Ascending aorta (tissue), 2 donors: ENCODE measurements around the gene CHPF2. TPM values are rescaled to one million over a fixed set of nuclear protein-coding genes. Genes with fewer than 3 reads are reported as not detected.
A peak's percentile ranks its signal among the peaks of the same experiment; 100 is the strongest.

Experiments used
- DNase-seq, 2 donors: peaks; one replicate each; pipeline ENCODE4 v3.0.0-alpha.2; 2019; ENCODE audit warnings: low spot score in 2 of 2
- H3K27ac ChIP-seq, 2 donors: fragments of 200-600 bp; sonication (generic); one replicate each; pipeline ENCODE4 v1.5.1; 2016 to 2017; ENCODE audit warnings: mild to moderate bottlenecking in 1 of 2
- H3K27me3 ChIP-seq: fragments of 200-600 bp; sonication (generic); one replicate; pipeline ENCODE4 v1.5.1; 2017
- H3K36me3 ChIP-seq, 2 donors: fragments of 200-600 bp; sonication (generic); one replicate each; pipeline ENCODE4 v1.5.1; 2016
- H3K4me1 ChIP-seq, 2 donors: fragments of 200-600 bp; sonication (generic); one replicate each; pipeline ENCODE4 v1.5.1; 2016 to 2017; ENCODE audit warnings: mild to moderate bottlenecking in 1 of 2
- H3K4me3 ChIP-seq, 2 donors: fragments of 200-600 bp; sonication (generic); one replicate each; pipeline ENCODE4 v1.5.1; 2016 to 2017; ENCODE audit warnings: mild to moderate bottlenecking in 1 of 2
- H3K9me3 ChIP-seq, 2 donors: fragments of 200-600 bp; sonication (generic); one replicate each; pipeline ENCODE4 v1.5.1; 2016
- intact Hi-C: fragments of 100-400 bp; cut with DNase I; formaldehyde crosslinking; loops from one replicate; pipeline ENCODE4 v1.15.1; 2023
- total RNA-seq: library from RNA; depleted of rRNA; stranded (reverse); fragments of >200 nt; gene quantifications from one replicate; pipeline ENCODE4 v1.1.0, GENCODE V29; 2016
- TF ChIP-seq, protein P1 (sequence below), 3 experiments: fragments of 200-600 bp in 2 of 3; fragments of 450-650 bp in 1 of 3; sonication (generic) in 2 of 3; IDR thresholded peaks; one replicate each; pipeline ENCODE4 v1.5.1; 2016 to 2019; ENCODE audit warnings: antibody characterized with exemption in 3 of 3, mild to moderate bottlenecking in 1 of 3, moderate library complexity in 1 of 3

Gene CHPF2
- total RNA-seq, 1 donor from 2014 or later = 40.3 TPM

DNA sequence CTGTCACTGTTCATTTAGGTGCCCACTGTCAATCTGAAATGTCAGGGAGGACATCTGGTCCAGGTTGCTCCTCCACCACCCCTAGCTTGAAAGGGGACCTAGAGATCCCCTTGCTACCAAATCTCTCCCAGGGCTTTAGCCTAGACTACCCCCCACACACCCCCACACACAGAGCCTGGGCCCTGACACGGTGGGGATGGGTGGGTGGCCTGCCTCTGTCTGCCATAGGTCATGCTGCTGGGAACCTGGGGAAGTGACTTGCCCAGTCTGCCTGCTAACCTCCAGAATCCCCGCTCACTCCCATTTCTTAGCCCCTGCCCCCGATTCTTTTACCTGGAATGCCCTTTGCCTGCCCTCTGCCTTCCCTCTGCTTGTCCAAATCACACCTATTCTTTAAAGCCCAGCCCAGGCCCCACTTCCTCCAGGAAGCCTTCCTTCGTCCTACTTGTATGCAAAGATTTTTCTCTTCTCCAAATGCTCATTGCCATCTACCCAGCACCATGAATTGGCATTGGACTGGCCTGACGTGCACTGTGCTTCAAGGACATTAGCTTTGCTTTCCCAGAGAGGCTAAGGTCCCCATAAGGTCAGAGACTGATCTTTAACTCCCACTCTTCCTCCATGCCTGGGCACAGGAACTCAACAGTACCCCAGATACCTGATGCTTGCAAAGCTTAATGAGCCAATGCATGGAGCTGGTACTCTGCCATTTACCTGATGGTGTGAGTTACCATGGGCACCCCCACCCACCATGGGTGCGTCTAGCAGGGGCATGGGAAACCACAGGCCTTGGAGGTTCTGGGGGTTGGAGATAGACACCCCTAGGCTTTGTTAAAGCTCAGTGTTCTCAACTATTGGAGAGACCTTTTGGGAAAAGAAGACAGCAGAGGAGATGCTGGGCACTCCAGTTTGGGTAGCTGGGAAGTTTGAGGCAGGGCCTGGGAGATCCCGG, 18.2 kb downstream of the CHPF2 start:
- H3K27ac ChIP-seq = peak overlapping the region; percentile 95 to 99
- H3K4me3 ChIP-seq = peak overlapping the region; percentile 74 to 87
- H3K4me1 ChIP-seq = peaks cover 28 to 51% of the 10 kb centered on the region in 2 donors

DNA sequence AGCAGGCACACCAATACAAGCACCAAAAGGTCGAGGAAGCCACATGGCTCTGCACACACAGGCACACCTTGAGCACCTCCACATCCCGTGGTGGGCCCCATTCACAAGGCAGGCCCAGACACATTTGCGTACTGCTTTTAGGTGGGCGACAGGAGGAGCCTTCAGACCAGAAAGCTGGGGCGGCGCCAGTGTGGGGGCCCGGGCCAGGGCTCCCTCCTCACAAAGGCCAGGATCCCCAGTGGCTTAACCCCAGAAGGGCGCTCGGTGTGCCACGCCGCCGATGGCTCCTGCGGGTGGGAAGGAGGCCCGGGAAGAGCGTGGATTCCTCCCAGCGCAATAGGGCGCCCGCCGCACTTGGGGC, 19.0 kb downstream of the CHPF2 start:
- TF ChIP-seq, protein P1, sequence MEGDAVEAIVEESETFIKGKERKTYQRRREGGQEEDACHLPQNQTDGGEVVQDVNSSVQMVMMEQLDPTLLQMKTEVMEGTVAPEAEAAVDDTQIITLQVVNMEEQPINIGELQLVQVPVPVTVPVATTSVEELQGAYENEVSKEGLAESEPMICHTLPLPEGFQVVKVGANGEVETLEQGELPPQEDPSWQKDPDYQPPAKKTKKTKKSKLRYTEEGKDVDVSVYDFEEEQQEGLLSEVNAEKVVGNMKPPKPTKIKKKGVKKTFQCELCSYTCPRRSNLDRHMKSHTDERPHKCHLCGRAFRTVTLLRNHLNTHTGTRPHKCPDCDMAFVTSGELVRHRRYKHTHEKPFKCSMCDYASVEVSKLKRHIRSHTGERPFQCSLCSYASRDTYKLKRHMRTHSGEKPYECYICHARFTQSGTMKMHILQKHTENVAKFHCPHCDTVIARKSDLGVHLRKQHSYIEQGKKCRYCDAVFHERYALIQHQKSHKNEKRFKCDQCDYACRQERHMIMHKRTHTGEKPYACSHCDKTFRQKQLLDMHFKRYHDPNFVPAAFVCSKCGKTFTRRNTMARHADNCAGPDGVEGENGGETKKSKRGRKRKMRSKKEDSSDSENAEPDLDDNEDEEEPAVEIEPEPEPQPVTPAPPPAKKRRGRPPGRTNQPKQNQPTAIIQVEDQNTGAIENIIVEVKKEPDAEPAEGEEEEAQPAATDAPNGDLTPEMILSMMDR (IDR thresholded peaks at IDR 0.05) = no peak
- peak overlapping the region; percentile 74 to 87 for H3K4me3 ChIP-seq
- peak overlapping the region; percentile 95 to 99 for H3K27ac ChIP-seq
- H3K27me3 ChIP-seq = no peaks in the 10 kb centered on the region
- DNase-seq = peak in 1 of 2 donors; percentile 65
- intact Hi-C loops = loop anchor here (1.0 to 2.0 kb wide), 2 partner anchors 21 to 24 kb away; partner anchors contain the start of gene ABCF2
- no peaks in the 10 kb centered on the region for H3K9me3 ChIP-seq
- H3K36me3 ChIP-seq = no peaks in the 10 kb centered on the region
- peaks cover 22 to 44% of the 10 kb centered on the region in 2 donors for H3K4me1 ChIP-seq

More for the DNA sequence above, 18.2 kb downstream of the CHPF2 start:
- intact Hi-C loops = loop anchor here (1.0 to 2.0 kb wide), 2 partner anchors 22 to 23 kb away; partner anchors contain the start of gene ABCF2
- TF ChIP-seq, protein P1 (IDR thresholded peaks at IDR 0.05) = no peak
- Histone ChIP-seq H3K9me3 (no peaks in the 10 kb centered on the region), H3K27me3 (no peaks in the 10 kb centered on the region), H3K36me3 (no peaks in the 10 kb centered on the region)
- no peak for DNase-seq

DNA sequence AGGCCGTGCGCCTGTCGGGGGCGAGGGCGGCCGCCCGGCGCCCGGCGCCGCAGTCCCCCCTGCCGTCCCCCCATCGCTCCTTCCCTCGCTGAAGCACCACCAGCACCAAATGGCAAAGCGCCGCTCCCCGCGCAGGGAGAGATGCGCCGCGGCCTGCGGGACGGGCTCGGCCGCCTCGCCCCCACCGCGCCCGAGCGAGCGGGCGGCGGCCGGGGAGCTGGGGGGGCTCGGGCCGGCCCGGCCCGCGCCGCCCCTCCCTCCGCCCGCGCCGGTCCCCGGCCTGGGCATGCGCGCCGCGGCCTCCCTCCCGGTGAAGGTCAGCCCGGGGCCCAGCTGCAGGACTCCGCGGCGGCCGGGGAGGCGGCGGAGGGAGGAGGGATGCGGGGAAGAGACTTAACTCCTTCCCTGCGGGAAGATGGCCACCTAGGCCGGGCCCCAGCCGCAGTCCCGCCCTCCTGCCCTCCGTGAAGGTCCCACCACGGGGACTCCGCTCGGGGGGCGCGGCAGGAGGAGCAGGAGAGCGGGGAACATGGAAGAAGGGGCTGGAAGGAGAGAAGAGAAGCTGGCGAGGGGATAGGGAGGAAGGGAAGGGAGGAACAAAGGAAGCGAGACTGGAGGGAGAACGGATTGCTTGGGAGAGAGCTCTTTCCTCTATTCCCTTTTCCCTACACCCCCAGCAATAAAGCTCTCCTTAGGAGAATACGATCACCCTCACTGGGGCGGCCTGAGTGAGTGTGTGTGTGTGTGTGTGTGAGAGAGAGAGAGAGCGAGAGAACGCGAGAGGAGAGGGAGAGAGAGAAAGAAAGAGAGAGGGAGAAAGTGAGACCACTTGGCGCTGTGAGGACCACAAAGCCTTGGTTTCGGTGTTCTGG, 19.6 kb downstream of the CHPF2 start:
- intact Hi-C loops = loop anchor here (1.0 to 2.0 kb wide), 3 partner anchors 21 to 51 kb away; partner anchors contain the start of gene ABCF2
- Histone ChIP-seq H3K27me3 (no peaks in the 10 kb centered on the region), H3K9me3 (no peaks in the 10 kb centered on the region), H3K4me1 (peaks cover 16 to 38% of the 10 kb centered on the region in 2 donors), H3K27ac (peak overlapping the region; percentile 95 to 99), H3K36me3 (no peaks in the 10 kb centered on the region), H3K4me3 (peak overlapping the region; percentile 74 to 87)
- DNase-seq = peak in 1 of 2 donors; percentile 83
- TF ChIP-seq, protein P1 (IDR thresholded peaks at IDR 0.05) = no peak

DNA sequence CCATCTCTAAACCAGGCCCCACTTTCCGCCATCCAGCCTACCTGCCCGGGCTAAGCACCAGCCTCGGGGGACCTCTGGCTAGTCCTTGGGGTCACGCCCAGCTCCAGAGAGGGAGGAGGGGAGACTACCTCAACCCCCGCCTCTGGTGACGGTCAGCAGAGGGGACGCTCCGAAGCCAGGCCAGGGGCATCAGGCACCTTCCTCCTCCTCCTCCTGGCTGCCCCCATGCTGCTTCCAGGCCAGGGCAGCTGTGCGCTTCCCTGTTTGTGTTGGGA, 20.2 kb downstream of the CHPF2 start:
- Histone ChIP-seq H3K27me3 (no peaks in the 10 kb centered on the region), H3K27ac (peak overlapping the region; percentile 94 to 95), H3K4me1 (peaks cover 11 to 34% of the 10 kb centered on the region in 2 donors), H3K4me3 (peak overlapping the region; percentile 74 to 87), H3K36me3 (no peaks in the 10 kb centered on the region), H3K9me3 (no peaks in the 10 kb centered on the region)
- peak in 1 of 2 donors; percentile 64 for DNase-seq
- intact Hi-C loops = loop anchor here (1.0 kb wide), 1 partner anchor 51 kb away; no protein-coding TSS in a partner anchor
- TF ChIP-seq, protein P1 (IDR thresholded peaks at IDR 0.05) = no peak

DNA sequence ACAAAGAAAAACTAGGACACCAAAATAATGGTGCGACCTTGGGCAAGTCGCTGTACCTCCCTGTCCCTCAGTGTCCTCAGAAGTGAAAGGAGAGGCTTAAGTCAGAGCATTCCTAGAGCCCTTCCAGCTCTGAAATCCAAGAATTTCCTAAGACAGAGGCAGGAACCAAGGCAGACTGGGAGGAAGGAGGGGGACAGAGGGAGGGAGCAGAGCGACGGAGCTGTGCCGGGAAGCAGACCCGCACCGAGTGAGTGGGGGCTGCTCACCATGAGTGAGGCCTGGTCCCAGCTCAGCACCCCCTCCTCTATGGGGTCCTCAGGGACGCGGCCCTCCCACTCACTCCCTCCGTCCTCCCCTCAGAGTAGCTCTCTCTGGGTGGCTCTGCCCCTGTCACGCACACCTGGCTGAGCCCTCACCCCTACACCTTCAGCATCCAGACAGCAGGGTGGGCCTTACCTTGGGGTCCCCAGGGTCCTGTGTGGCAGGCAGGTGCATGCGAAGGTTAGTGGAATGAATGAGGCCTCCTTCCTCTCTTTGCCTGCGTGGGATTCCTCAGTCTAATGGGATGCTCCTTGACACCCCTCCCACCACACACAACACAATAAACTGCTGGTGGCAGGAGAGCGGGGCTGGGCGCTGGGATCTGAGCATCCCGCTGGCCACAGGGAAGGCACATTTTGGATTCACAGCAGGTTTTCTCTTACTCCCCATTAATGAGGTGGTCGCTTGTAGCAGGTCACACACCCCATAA, 20.9 kb downstream of the CHPF2 start:
- peak in 1 of 2 donors; percentile 62 for DNase-seq
- H3K27me3 ChIP-seq = no peaks in the 10 kb centered on the region
- H3K9me3 ChIP-seq = no peaks in the 10 kb centered on the region
- TF ChIP-seq, protein P1 (IDR thresholded peaks at IDR 0.05) = no peak
- no peaks in the 10 kb centered on the region for H3K36me3 ChIP-seq
- peaks cover 11 to 34% of the 10 kb centered on the region in 2 donors for H3K4me1 ChIP-seq
- peak overlapping the region in 1 of 2 donors; percentile 74 for H3K4me3 ChIP-seq
- H3K27ac ChIP-seq = peak overlapping the region; percentile 94 to 95
- intact Hi-C loops = loop anchor here (1.0 kb wide), 1 partner anchor 50 kb away; no protein-coding TSS in a partner anchor
